PC-3 (cell line): ENCODE results near the gene SEPTIN5. TPM values are rescaled to one million over a fixed set of nuclear protein-coding genes. Genes with fewer than 3 reads are reported as not detected.
A peak's percentile ranks its signal among the peaks of the same experiment; 100 is the strongest.

Source experiments
- ATAC-seq: fragments of 200-7000 bp; cut with Tn5 transposase; 2 replicates; pipeline ENCODE4 v1.9.1; 2020; ENCODE audit warnings: mild to moderate bottlenecking, moderate library complexity
- BruUV-seq: library from RNA; stranded (reverse); fragments of 400-500 nt; replicated peaks from 2 replicates; lab custom pipeline; 2021; lab: Mats Ljungman, UMichigan
- CTCF ChIA-PET: fragments of 300-600 bp; sonication (Branson Sonifier 250); formaldehyde crosslinking; loops from one replicate; lab custom pipeline; 2022; ENCODE audit warnings: antibody characterized with exemption; lab: Charles Lee
- POLR2A ChIA-PET: fragments of 300-600 bp; sonication (Branson Sonifier 250); formaldehyde crosslinking; loops from one replicate; lab custom pipeline; 2022; ENCODE audit warnings: antibody characterized with exemption; ENCODE audit not compliant: unreplicated experiment; lab: Charles Lee
- DNase-seq: peaks from one replicate; pipeline ENCODE4 v3.0.0-alpha.2; 2015
- H2AFZ ChIP-seq: fragments of 300-600 bp; sonication (generic); 2 replicates; pipeline ENCODE4 v1.6.0; 2016; ENCODE audit warnings: antibody characterized with exemption, low read length
- H3F3A ChIP-seq: fragments of 300-600 bp; sonication (generic); one replicate; pipeline ENCODE4 v1.6.0; 2017; ENCODE audit warnings: antibody characterized with exemption, low read length, control low read depth, mild to moderate bottlenecking; ENCODE audit not compliant: unreplicated experiment
- H3K27ac ChIP-seq: fragments of 300-600 bp; sonication (generic); 2 replicates; pipeline ENCODE4 v1.5.1; 2016; ENCODE audit warnings: mild to moderate bottlenecking, low read length
- H3K27me3 ChIP-seq: fragments of 300-600 bp; sonication (generic); 2 replicates; pipeline ENCODE4 v1.6.1; 2016; ENCODE audit warnings: low read length, mixed read lengths
- H3K36me3 ChIP-seq: fragments of 300-600 bp; sonication (generic); 2 replicates; pipeline ENCODE4 v1.6.1; 2016; ENCODE audit warnings: low read depth, mixed run types, low read length, mixed read lengths
- H3K4me1 ChIP-seq: fragments of 300-600 bp; sonication (generic); 2 replicates; pipeline ENCODE4 v1.5.1; 2016; ENCODE audit warnings: low read length; ENCODE audit not compliant: insufficient read depth
- H3K4me2 ChIP-seq: fragments of 300-600 bp; sonication (generic); 2 replicates; pipeline ENCODE4 v1.6.0; 2016; ENCODE audit warnings: low read length
- H3K4me3 ChIP-seq: fragments of 300-600 bp; sonication (generic); 2 replicates; pipeline ENCODE4 v1.5.1; 2016; ENCODE audit warnings: mild to moderate bottlenecking, low read length, mixed read lengths
- H3K79me2 ChIP-seq: fragments of 300-600 bp; sonication (generic); 2 replicates; pipeline ENCODE4 v1.6.1; 2017; ENCODE audit warnings: low read length, mixed read lengths
- H3K9ac ChIP-seq: fragments of 300-600 bp; sonication (generic); 2 replicates; pipeline ENCODE4 v1.6.0; 2016; ENCODE audit warnings: mild to moderate bottlenecking, low read length
- H3K9me2 ChIP-seq: fragments of 300-600 bp; sonication (generic); replicated peaks from 2 replicates; pipeline ENCODE4 v1.6.1; 2016; ENCODE audit warnings: mixed run types, low read length, mixed read lengths
- H3K9me3 ChIP-seq: fragments of 300-600 bp; sonication (generic); 2 replicates; pipeline ENCODE4 v1.6.1; 2016; ENCODE audit warnings: low read length, mixed read lengths
- H4K20me1 ChIP-seq: fragments of 300-600 bp; sonication (generic); 2 replicates; pipeline ENCODE4 v1.6.1; 2016; ENCODE audit warnings: low read length, mixed read lengths
- EZH2 ChIP-seq: fragments of 300-600 bp; sonication (generic); IDR thresholded peaks from one replicate; pipeline ENCODE4 v1.6.1; 2017; ENCODE audit warnings: antibody characterized with exemption, mild to moderate bottlenecking, low read length; ENCODE audit not compliant: unreplicated experiment
- EZH2phosphoT487 ChIP-seq: fragments of 300-600 bp; sonication (generic); IDR thresholded peaks from 2 replicates; pipeline ENCODE4 v1.6.1; 2018; ENCODE audit warnings: mild to moderate bottlenecking, antibody characterized with exemption, low read length, borderline replicate concordance
- intact Hi-C: fragments of 100-400 bp; cut with micrococcal nuclease; formaldehyde crosslinking; loops from 2 replicates; pipeline ENCODE4 v1.9.0; 2023
- total RNA-seq: library from RNA; depleted of rRNA; stranded (reverse); fragments of >200 nt; gene quantifications from 2 replicates; pipeline ENCODE4 v1.2.3, GENCODE V29; 2014
- TF ChIP-seq, protein P1 (sequence below): fragments of 300-600 bp; sonication (generic); conservative IDR thresholded peaks from 2 replicates; pipeline ENCODE4 v1.5.1; 2017; ENCODE audit warnings: antibody characterized with exemption, low read depth, mild to moderate bottlenecking, low read length

The SEPTIN5 gene
- total RNA-seq, 1 experiment from 2014 or later, result 27.5 TPM

GRCh38 chr22:19713245-19713644 is 1.1 kb upstream of the SEPTIN5 start:
- TF ChIP-seq, protein P1, sequence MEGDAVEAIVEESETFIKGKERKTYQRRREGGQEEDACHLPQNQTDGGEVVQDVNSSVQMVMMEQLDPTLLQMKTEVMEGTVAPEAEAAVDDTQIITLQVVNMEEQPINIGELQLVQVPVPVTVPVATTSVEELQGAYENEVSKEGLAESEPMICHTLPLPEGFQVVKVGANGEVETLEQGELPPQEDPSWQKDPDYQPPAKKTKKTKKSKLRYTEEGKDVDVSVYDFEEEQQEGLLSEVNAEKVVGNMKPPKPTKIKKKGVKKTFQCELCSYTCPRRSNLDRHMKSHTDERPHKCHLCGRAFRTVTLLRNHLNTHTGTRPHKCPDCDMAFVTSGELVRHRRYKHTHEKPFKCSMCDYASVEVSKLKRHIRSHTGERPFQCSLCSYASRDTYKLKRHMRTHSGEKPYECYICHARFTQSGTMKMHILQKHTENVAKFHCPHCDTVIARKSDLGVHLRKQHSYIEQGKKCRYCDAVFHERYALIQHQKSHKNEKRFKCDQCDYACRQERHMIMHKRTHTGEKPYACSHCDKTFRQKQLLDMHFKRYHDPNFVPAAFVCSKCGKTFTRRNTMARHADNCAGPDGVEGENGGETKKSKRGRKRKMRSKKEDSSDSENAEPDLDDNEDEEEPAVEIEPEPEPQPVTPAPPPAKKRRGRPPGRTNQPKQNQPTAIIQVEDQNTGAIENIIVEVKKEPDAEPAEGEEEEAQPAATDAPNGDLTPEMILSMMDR, result no peak
- TF ChIP-seq EZH2phosphoT487 (no peak), EZH2 (no peak)
- POLR2A ChIA-PET, result no interaction called here
- CTCF ChIA-PET, result no interaction called here
- Histone ChIP-seq H3K27me3 (no peaks in the 10 kb centered on the region), H3K36me3 (no peaks in the 10 kb centered on the region), H4K20me1 (no peaks in the 10 kb centered on the region), H3K4me1 (no peaks in the 10 kb centered on the region), H3K79me2 (no peaks in the 10 kb centered on the region), H3K4me2 (no peak overlapping the region), H3K4me3 (no peak overlapping the region), H3K27ac (no peak overlapping the region), H3K9me2 (no peaks in the 10 kb centered on the region), H3F3A (no peaks in the 10 kb centered on the region), H3K9ac (no peak overlapping the region), H2AFZ (no peak overlapping the region), H3K9me3 (no peaks in the 10 kb centered on the region)
- ATAC-seq (no peak), DNase-seq (no peak)
- no TSS peak for BruUV-seq
- intact Hi-C loops, result loop anchor here (10.0 kb wide), 1 partner anchor 218 kb away; no protein-coding TSS in a partner anchor

GRCh38 chr22:19713650-19714311 is 522 bp upstream of the SEPTIN5 start:
- Histone ChIP-seq H3K4me1 (no peaks in the 10 kb centered on the region), H3F3A (no peaks in the 10 kb centered on the region), H3K9me3 (no peaks in the 10 kb centered on the region), H4K20me1 (no peaks in the 10 kb centered on the region), H3K4me2 (peak overlapping the region; percentile 76), H3K79me2 (no peaks in the 10 kb centered on the region), H3K4me3 (peak overlapping the region; percentile 62), H3K36me3 (no peaks in the 10 kb centered on the region), H3K9me2 (no peaks in the 10 kb centered on the region), H3K9ac (no peak overlapping the region), H2AFZ (peak overlapping the region; percentile 78), H3K27me3 (no peaks in the 10 kb centered on the region), H3K27ac (no peak overlapping the region)
- ATAC-seq (peak; percentile 42), DNase-seq (no peak)
- no TSS peak for BruUV-seq
- ChIA-PET POLR2A (no interaction called here), CTCF (no interaction called here)
- no peak for TF ChIP-seq EZH2
- no peak for TF ChIP-seq EZH2phosphoT487
- TF ChIP-seq, protein P1, result no peak
- intact Hi-C loops, result loop anchor here (10.0 kb wide), 1 partner anchor 219 kb away; no protein-coding TSS in a partner anchor
